GM23338 (cell line): ENCODE data around the gene VSIG10L2.

Experiments
- EZH2 ChIP-seq: fragments of 200-600 bp; sonication (generic); IDR thresholded peaks from one replicate; pipeline ENCODE4 v1.8.0; 2017; ENCODE audit warnings: antibody characterized with exemption, mild to moderate bottlenecking, low read depth; ENCODE audit not compliant: unreplicated experiment
- TF ChIP-seq, protein P1 (sequence below), 2 experiments: fragments of 200-600 bp in 1 of 2; sonication (generic) in 1 of 2; conservative IDR thresholded peaks; 2 replicates each; pipeline versions ENCODE4 v1.5.1 to v1.6.1; 2016 to 2017; ENCODE audit warnings: antibody characterized with exemption in 2 of 2, low read depth in 2 of 2, mild to moderate bottlenecking in 2 of 2, moderate library complexity in 1 of 2

DNA sequence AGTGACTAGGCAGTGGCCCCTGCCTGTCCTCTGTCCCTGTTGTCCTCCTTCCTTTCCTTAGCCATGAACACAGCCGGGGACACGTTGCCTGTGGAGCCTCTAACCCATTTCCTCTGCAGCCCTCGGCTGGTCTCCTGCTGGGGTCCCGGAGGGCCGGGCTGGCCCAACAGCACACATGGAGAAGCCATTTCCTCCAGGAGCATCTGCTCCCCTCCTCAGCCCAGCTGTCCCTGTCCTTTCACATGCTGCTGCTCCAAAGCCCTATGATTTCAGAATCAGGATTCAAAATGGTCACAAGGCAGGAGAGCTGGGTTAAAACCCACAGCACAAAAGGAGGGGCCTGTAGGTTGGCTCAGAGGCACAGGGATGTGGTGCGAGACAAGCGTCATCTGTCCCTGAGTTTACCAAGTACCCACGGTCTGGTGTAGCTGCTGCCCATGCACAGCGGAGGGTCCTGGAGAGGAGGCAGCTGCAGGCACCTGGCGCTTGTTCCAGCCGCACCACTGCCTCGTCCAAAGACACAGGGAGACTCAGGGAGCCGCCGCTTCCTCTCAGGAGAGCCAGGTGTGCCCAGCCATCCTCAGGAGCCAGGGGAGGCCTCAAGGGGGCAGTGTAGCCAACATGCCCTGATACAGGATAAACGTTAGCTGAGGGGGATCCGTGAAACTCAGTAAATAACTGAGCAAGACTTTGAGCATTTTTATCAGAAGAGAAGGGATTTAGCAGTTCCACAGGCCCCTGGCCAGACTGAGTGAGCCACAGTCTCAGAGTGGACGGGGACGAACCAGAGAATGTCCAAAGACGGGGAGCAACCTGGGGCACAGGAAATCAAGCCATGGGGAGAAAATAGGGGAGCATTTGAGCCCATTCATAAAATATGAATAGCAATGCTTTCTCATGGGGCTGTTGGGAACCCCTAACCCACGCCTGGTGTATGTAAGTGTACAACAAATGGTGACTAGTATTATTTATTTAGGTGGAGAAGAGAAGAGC is 3.9 kb upstream of the VSIG10L2 start:
- TF ChIP-seq, protein P1, sequence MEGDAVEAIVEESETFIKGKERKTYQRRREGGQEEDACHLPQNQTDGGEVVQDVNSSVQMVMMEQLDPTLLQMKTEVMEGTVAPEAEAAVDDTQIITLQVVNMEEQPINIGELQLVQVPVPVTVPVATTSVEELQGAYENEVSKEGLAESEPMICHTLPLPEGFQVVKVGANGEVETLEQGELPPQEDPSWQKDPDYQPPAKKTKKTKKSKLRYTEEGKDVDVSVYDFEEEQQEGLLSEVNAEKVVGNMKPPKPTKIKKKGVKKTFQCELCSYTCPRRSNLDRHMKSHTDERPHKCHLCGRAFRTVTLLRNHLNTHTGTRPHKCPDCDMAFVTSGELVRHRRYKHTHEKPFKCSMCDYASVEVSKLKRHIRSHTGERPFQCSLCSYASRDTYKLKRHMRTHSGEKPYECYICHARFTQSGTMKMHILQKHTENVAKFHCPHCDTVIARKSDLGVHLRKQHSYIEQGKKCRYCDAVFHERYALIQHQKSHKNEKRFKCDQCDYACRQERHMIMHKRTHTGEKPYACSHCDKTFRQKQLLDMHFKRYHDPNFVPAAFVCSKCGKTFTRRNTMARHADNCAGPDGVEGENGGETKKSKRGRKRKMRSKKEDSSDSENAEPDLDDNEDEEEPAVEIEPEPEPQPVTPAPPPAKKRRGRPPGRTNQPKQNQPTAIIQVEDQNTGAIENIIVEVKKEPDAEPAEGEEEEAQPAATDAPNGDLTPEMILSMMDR (conservative IDR thresholded peaks at IDR 0.05; ENCODE audit: low read depth in 2 of 2) = peak; percentile 91 to 94
- no peak for TF ChIP-seq EZH2
